ENCODE results near the gene VIP. TPM values are rescaled to one million over a fixed set of nuclear protein-coding genes. Genes with fewer than 3 reads are reported as not detected.

The VIP gene
- total RNA-seq, 1 donor, result not detected

DNA sequence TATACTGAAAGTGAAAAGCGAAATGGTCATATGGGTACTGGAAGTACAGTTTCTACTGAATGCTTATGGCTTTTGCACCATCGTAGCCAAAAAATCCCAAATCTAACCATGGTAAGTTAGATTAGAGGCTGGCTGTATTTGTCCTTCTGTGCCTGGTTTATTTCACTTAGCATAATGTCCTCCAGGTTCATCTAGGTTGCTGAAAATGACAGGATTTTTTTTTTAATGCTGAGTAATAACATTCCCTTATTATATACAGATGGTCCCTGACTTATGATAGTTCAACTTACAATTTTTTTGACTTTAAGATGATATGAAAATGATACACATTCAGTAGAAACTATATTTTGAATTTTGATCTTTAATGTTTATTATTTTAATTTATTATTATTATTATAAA lies 45.3 kb upstream of the VIP start:
- TF ChIP-seq, protein P1, sequence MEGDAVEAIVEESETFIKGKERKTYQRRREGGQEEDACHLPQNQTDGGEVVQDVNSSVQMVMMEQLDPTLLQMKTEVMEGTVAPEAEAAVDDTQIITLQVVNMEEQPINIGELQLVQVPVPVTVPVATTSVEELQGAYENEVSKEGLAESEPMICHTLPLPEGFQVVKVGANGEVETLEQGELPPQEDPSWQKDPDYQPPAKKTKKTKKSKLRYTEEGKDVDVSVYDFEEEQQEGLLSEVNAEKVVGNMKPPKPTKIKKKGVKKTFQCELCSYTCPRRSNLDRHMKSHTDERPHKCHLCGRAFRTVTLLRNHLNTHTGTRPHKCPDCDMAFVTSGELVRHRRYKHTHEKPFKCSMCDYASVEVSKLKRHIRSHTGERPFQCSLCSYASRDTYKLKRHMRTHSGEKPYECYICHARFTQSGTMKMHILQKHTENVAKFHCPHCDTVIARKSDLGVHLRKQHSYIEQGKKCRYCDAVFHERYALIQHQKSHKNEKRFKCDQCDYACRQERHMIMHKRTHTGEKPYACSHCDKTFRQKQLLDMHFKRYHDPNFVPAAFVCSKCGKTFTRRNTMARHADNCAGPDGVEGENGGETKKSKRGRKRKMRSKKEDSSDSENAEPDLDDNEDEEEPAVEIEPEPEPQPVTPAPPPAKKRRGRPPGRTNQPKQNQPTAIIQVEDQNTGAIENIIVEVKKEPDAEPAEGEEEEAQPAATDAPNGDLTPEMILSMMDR (IDR thresholded peaks at IDR 0.05; ENCODE audit: extremely low read depth, low read depth, low read length), result no peak
- Histone ChIP-seq H3K4me2 (ENCODE audit: insufficient read depth, low read length) (no peak overlapping the region), H2AFZ (ENCODE audit: low read length) (no peak overlapping the region)

DNA sequence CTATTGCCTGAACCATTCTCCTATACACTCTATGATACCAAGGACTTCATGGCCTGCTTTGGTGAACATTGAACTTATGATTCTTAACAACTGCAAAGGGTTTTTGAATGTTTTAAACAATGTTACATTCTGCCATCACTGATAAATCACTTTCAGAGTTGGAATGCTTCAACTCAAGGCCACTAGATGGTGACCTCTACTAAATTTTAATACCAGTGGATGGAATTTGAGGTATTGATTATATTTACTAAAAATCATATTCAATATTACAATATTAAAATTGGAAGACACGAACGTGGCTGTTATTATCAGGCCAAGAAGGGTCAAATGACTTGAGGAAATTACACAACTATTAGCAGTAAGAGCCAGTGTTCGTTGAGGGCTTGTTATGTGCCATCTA lies 34.3 kb upstream of the VIP start:
- TF ChIP-seq, protein P1 (IDR thresholded peaks at IDR 0.05; ENCODE audit: extremely low read depth, low read depth, low read length), result peak; percentile 37
- Histone ChIP-seq H3K4me2 (ENCODE audit: insufficient read depth, low read length) (no peak overlapping the region), H2AFZ (ENCODE audit: low read length) (no peak overlapping the region), H3K4me3 (ENCODE audit: insufficient read depth, low read length) (no peak overlapping the region), H3K79me2 (ENCODE audit: insufficient read depth, low read length) (no peaks in the 10 kb centered on the region), H3K27me3 (ENCODE audit: insufficient read depth, low read length) (no peaks in the 10 kb centered on the region), H3K4me1 (ENCODE audit: insufficient read depth, low read length) (no peaks in the 10 kb centered on the region), H3K36me3 (ENCODE audit: insufficient read depth, low read length) (no peaks in the 10 kb centered on the region), H3K9me3 (ENCODE audit: low read depth, low read length) (no peaks in the 10 kb centered on the region), H3K27ac (ENCODE audit: low read depth, low read length) (no peak overlapping the region), H4K20me1 (ENCODE audit: insufficient read depth, low read length) (no peaks in the 10 kb centered on the region)
- no peak for DNase-seq (ENCODE audit: insufficient read length, low spot score, missing footprints)

More for the DNA sequence above, 45.3 kb upstream of the VIP start:
- Histone ChIP-seq H3K79me2 (ENCODE audit: insufficient read depth, low read length) (no peaks in the 10 kb centered on the region), H3K27ac (ENCODE audit: low read depth, low read length) (no peak overlapping the region), H3K27me3 (ENCODE audit: insufficient read depth, low read length) (no peaks in the 10 kb centered on the region), H3K9me3 (ENCODE audit: low read depth, low read length) (peaks cover 1% of the 10 kb centered on the region), H4K20me1 (ENCODE audit: insufficient read depth, low read length) (no peaks in the 10 kb centered on the region), H3K36me3 (ENCODE audit: insufficient read depth, low read length) (no peaks in the 10 kb centered on the region), H3K4me3 (ENCODE audit: insufficient read depth, low read length) (no peak overlapping the region), H3K4me1 (ENCODE audit: insufficient read depth, low read length) (peaks cover 7% of the 10 kb centered on the region)
- no peak for DNase-seq (ENCODE audit: insufficient read length, low spot score, missing footprints)

GRCh38 chr6:152720974-152721373 lies 29.6 kb upstream of the VIP start:
- no peaks in the 10 kb centered on the region for H3K9me3 ChIP-seq (ENCODE audit: low read depth, low read length)
- peaks cover 9% of the 10 kb centered on the region for H3K4me1 ChIP-seq (ENCODE audit: insufficient read depth, low read length)
- no peak overlapping the region for H2AFZ ChIP-seq (ENCODE audit: low read length)
- no peaks in the 10 kb centered on the region for H3K79me2 ChIP-seq (ENCODE audit: insufficient read depth, low read length)
- H3K27me3 ChIP-seq (ENCODE audit: insufficient read depth, low read length), result no peaks in the 10 kb centered on the region
- no peaks in the 10 kb centered on the region for H3K36me3 ChIP-seq (ENCODE audit: insufficient read depth, low read length)
- no peaks in the 10 kb centered on the region for H4K20me1 ChIP-seq (ENCODE audit: insufficient read depth, low read length)
- TF ChIP-seq, protein P1 (IDR thresholded peaks at IDR 0.05; ENCODE audit: extremely low read depth, low read depth, low read length), result no peak
- no peak overlapping the region for H3K27ac ChIP-seq (ENCODE audit: low read depth, low read length)
- H3K4me3 ChIP-seq (ENCODE audit: insufficient read depth, low read length), result no peak overlapping the region
- no peak for DNase-seq (ENCODE audit: insufficient read length, low spot score, missing footprints)
- no peak overlapping the region for H3K4me2 ChIP-seq (ENCODE audit: insufficient read depth, low read length)

DNA sequence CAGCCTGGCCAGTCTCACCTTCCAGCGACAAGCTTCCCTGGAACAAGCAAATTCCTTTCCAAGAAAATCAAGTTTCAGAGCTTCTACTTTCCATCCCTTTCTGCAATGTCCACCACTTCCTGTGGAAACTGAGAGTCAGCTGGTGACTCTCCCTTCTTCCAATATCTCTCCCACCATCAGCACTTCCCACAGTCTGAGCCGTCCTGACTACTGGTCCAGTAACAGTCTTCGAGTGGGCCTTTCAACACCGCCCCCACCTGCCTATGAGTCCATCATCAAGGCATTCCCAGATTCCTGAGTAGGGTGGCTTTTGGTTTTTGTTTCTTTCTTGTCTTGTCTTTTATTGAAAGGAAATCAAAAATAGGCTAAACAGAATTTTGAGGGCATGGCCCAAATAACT lies 28.6 kb upstream of the VIP start:
- no peaks in the 10 kb centered on the region for H3K9me3 ChIP-seq (ENCODE audit: low read depth, low read length)
- H2AFZ ChIP-seq (ENCODE audit: low read length), result no peak overlapping the region
- H3K27me3 ChIP-seq (ENCODE audit: insufficient read depth, low read length), result no peaks in the 10 kb centered on the region
- no peak overlapping the region for H3K4me3 ChIP-seq (ENCODE audit: insufficient read depth, low read length)
- DNase-seq (ENCODE audit: insufficient read length, low spot score, missing footprints), result no peak
- H3K79me2 ChIP-seq (ENCODE audit: insufficient read depth, low read length), result no peaks in the 10 kb centered on the region
- no peak overlapping the region for H3K4me2 ChIP-seq (ENCODE audit: insufficient read depth, low read length)
- H4K20me1 ChIP-seq (ENCODE audit: insufficient read depth, low read length), result no peaks in the 10 kb centered on the region
- peaks cover 9% of the 10 kb centered on the region for H3K4me1 ChIP-seq (ENCODE audit: insufficient read depth, low read length)
- H3K27ac ChIP-seq (ENCODE audit: low read depth, low read length), result no peak overlapping the region
- TF ChIP-seq, protein P1 (IDR thresholded peaks at IDR 0.05; ENCODE audit: extremely low read depth, low read depth, low read length), result no peak
- no peaks in the 10 kb centered on the region for H3K36me3 ChIP-seq (ENCODE audit: insufficient read depth, low read length)
